Fibroblast of pulmonary artery (primary cell): Measurements from ENCODE around the gene TAF1C.

Experiments used
- DNase-seq: peaks from one replicate; pipeline ENCODE4 v3.0.0-alpha.2; 2010; ENCODE audit warnings: low read depth
- H3K4me3 ChIP-seq: replicated peaks from 2 replicates; pipeline ENCODE4 v1.5.1; 2011; ENCODE audit warnings: low read depth, mild to moderate bottlenecking, control low read depth, low read length, moderate library complexity
- CTCF ChIP-seq: IDR thresholded peaks from 2 replicates; pipeline ENCODE4 v1.5.1; 2011; ENCODE audit warnings: mild to moderate bottlenecking, control low read depth, low read length, inconsistent platforms; ENCODE audit errors: missing control alignments

The TAF1C gene

GRCh38 chr16:84195201-84196093 is 8.6 kb upstream of the TAF1C start:
- no peak for DNase-seq
- H3K4me3 ChIP-seq = no peak overlapping the region
- no peak for TF ChIP-seq CTCF

- no peak overlapping the region for H3K4me3 ChIP-seq
- TF ChIP-seq CTCF = no peak
- DNase-seq = no peak
Measured at GRCh38 chr16:84194470-84195200, 7.8 kb upstream of the TAF1C start.

GRCh38 chr16:84194018-84194417 is 7.2 kb upstream of the TAF1C start:
- no peak for TF ChIP-seq CTCF
- H3K4me3 ChIP-seq = no peak overlapping the region
- DNase-seq = no peak

- no peak overlapping the region for H3K4me3 ChIP-seq
- TF ChIP-seq CTCF = no peak
- DNase-seq = no peak
Measured at GRCh38 chr16:84193480-84193879, 6.6 kb upstream of the TAF1C start.

GRCh38 chr16:84191466-84191865 is 4.6 kb upstream of the TAF1C start:
- DNase-seq = no peak
- no peak overlapping the region for H3K4me3 ChIP-seq
- TF ChIP-seq CTCF = no peak

- TF ChIP-seq CTCF = no peak
- no peak within 1 kb of the TSS for H3K4me3 ChIP-seq
Measured at GRCh38 chr16:84190731-84191388, 4.0 kb upstream of the TAF1C start, which contains the start of gene ADAD2. TSS of gene ADAD2 (plus strand) at chr16:84191157. CDS start at chr16:84191231, 74 bp downstream.

More at GRCh38 chr16:84190731-84191388, 4.0 kb upstream of the TAF1C start, which contains the start of gene ADAD2:
- no peak for DNase-seq
